Erythroblast (primary cell): ENCODE results near the gene ZNF846.

Experiments
- GATA1 ChIP-seq: IDR thresholded peaks from 2 replicates; pipeline ENCODE4 v1.6.1; 2011; ENCODE audit warnings: low read depth, mild to moderate bottlenecking, control low read depth, low read length, moderate library complexity
- POLR2A ChIP-seq: IDR thresholded peaks from 2 replicates; pipeline ENCODE4 v1.6.1; 2011; ENCODE audit warnings: mild to moderate bottlenecking, low read length

DNA sequence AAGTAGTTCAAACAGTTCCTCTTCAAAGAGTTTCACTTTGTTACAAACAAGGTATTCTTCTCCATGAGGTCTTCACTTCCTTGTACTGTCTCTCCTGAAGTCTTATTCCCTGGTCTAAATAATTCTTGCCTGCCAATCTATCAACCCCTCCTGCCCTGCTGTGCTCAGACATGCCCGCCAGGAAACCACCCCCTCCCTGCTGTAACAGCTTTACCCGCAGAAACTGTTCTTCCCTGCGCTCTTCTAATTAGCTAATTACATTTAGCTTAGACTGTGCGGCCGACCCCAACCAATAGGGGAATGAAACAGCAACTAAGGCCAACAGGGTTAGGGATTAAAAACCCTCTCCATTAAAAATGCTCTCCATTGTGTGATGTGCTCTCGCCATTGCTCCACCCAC is 46.7 kb downstream of the ZNF846 start:
- TF ChIP-seq POLR2A (no peak), GATA1 (no peak)
